Activated CD8-positive, alpha-beta memory T cell treated with anti-CD3 and anti-CD28 coated beads for 48 hours (primary cell): ENCODE measurements around the gene DTWD2.
"Not testable (repeated sequence)": the region's sequence is repeated elsewhere in the genome, so short reads cannot be mapped to it uniquely, and the experiment has no call there.

Experiments used
- DNase-seq, 3 experiments: peaks; one replicate each; pipeline ENCODE4 v3.0.0-alpha.2; 2020; ENCODE audit warnings: low read depth in 2 of 3, low spot score in 2 of 3

Gene DTWD2

GRCh38 chr5:118882666-118883065, 105.7 kb downstream of the DTWD2 start:
- DNase-seq = no peak

- not testable (repeated sequence) for DNase-seq
These were observed 111.5 kb downstream of the DTWD2 start for GRCh38 chr5:118876852-118877251.

- no peak for DNase-seq
These were observed 113.2 kb downstream of the DTWD2 start for GRCh38 chr5:118875131-118875530.

- no peak for DNase-seq
These were observed 114.9 kb downstream of the DTWD2 start for GRCh38 chr5:118873417-118873816.

GRCh38 chr5:118863345-118863744, 125.0 kb downstream of the DTWD2 start:
- no peak for DNase-seq

DNA sequence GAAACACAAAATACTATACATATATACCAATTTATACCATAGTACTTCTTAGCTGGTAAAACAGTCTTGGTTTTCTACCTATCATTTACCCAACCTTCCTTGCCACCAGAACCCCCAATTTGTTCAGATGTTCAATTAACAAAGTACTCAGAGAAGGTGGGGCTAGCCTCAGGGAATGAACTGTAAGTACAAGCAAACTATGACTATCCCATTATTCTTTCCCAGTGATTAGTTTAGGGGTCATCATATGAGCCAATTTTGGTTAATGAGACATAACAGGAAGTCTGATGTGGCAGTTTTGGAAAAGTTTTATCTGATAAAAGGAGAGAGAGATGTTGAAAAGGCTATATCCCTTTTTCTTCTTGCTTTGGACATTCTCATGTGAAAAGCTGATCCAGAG, 125.8 kb downstream of the DTWD2 start:
- no peak for DNase-seq

DNA sequence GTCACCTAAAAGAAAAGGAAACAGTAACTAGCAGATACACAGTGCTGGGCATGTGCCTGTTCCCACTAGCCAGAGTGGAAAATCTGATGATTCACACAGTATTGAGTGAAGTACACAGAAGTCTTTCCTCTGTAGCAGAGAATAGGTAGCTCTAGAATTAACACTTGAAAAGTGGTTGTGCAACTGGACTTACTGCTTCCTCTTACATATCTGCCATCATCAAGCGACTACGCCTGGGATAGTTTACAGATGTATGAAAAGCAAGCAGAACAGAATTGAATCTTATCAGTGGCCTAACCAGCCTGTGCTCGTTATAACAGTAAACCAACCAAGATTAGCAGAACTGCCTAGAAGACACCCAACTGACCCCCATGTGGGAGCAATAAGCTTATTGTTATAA, 130.6 kb downstream of the DTWD2 start:
- no peak for DNase-seq

DNA sequence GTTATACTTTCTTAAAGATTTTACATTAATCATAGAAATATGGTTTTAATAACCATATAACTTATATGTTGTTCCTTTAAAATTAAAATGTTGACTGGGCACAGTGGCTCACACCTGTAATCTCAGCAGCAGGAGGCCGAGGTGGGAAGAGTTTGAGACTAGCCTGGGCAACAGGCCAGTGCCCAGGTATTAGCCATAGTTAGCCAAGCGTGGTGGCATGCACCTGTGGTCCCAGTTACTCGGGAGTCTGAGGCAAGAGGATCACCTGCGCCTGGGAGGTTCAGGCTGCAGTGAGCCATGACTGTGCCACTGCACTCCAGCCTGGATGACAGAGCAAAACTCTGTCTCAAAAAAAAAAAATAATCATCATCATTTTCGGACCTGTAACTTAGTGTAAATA, 133.5 kb downstream of the DTWD2 start:
- no peak for DNase-seq

DNA sequence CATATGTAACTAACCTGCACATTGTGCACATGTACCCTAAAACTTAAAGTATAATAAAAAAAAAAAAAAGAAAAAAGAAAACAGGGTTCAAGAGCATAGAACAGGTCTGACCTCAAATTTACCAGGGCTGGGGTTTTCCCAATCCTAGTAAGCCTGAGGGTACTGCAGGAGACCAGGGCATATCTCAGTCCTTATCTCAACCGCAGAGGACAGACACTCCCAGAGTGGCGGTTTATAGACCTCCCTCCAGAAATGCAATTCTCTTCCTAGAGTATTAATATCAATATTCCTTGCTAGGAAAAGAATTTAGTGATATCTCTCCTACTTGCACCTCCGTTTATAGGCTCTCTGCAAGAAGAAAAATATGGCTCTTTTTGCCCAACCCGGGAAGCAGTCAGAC, 136.6 kb downstream of the DTWD2 start:
- not testable (repeated sequence) for DNase-seq

GRCh38 chr5:118849507-118849906, 138.8 kb downstream of the DTWD2 start:
- not testable (repeated sequence) for DNase-seq

DNA sequence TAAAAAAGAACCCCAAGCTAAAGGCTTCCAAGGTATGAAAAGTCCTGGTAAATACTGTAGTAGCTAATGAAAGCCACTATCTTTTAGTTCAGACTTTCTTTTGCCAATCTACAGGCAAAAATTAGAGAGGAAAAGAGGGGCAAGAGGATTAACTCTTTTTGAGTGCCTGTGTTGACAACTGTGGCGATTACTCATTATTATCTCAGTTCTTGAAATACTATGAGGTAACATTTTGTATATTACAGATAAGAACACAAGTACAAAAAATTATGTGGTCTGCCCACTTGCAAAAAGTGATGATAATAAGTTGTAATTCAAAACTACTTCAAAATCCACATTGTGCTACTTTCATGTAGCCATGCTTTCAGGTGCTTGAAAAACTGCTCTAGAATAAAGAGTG, 144.0 kb downstream of the DTWD2 start:
- DNase-seq = no peak

GRCh38 chr5:118834710-118835109, 153.6 kb downstream of the DTWD2 start:
- no peak for DNase-seq

- DNase-seq = no peak
These were observed 155.4 kb downstream of the DTWD2 start for GRCh38 chr5:118832974-118833373.

- no peak for DNase-seq
These were observed 163.1 kb downstream of the DTWD2 start for GRCh38 chr5:118825226-118825625.

- DNase-seq = no peak
These were observed 169.7 kb downstream of the DTWD2 start for GRCh38 chr5:118818604-118819003.

DNA sequence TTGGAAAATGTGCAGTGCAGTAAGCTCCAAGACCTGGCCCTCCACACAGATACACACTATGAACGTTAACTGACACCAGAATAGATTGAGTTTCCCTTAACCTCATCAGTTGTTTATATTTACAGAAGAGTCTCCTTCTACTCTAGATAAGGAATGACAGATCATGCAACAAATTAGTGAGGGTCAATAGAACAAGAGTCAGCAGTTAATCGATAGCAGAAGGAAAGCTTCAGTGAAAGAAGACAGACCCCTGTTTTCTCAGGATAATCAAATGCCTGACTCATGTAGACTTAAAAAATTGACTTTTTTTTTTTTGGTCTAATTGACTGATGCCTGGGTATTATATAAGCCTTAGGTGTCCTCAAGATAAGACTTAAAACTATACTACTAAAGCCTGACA, 179.9 kb downstream of the DTWD2 start:
- DNase-seq = no peak

DNA sequence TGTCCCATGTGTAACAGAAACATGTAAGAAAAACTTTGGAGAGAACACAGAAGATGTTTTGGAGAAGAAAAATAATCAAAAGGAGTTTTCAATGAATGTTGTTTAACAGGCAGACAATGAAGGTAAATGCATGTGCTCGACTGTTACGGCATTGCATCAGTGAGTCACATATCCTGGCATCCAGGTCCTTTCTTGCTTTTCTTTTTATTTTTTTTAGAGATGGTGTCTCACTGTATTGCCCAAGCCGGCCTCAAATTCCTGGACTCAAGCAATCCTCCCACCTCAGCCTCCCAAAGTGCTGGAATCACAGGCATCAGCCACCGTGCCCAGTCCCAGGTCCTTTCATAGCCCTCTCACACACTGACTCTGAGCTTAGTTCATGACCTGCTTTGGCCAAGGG, 181.8 kb downstream of the DTWD2 start:
- DNase-seq = no peak

DNA sequence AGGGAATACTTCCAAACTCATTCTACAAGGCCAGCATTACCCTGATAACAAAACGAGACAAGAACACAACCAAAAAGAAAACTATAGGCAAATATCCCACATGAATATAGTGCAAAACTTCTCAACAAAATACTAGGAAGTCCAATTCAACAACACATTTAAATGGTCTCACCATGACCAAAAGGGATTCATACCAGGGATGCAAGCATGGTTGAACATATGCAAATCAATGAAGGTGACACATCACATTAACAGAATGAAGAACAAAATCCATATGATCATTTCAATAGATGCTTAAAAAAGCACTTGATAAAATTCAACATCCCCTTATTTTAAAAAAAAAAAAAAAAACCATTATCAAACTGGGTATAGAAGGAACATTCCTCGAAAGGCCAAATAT, 186.0 kb downstream of the DTWD2 start:
- DNase-seq = no peak

GRCh38 chr5:118796081-118796480, 192.3 kb downstream of the DTWD2 start:
- no peak for DNase-seq

DNA sequence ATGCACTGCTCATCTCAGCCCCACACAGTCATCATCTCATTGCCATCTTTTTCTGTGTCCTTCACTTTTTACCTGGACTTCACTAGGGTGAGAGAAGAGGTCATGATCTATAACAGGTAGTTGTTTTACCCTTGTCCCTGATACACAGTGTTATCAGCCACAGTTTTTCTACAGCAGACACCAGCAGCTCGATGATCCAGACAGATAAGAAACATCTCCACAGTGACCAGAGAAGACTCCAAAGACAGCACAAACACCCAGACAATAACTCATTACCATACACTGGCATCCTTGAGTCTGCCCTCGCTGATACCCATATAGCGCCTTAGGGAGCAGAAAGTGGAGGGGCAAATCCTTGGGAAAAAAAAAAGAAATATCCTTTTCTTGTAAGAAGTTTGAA, 194.1 kb downstream of the DTWD2 start:
- no peak for DNase-seq

GRCh38 chr5:118793652-118794051, 194.7 kb downstream of the DTWD2 start:
- DNase-seq = no peak

GRCh38 chr5:118793091-118793490, 195.3 kb downstream of the DTWD2 start:
- DNase-seq = no peak

GRCh38 chr5:118791926-118792734, 196.2 kb downstream of the DTWD2 start:
- no peak for DNase-seq
